GM23248 (cell line): ENCODE results near the gene PRIMPOL.

Experiments used
- EZH2 ChIP-seq: fragments of 200-600 bp; sonication (generic); IDR thresholded peaks from 2 replicates; pipeline ENCODE4 v1.6.1; 2018; ENCODE audit warnings: antibody characterized with exemption, mild to moderate bottlenecking; ENCODE audit not compliant: insufficient read depth, poor library complexity, severe bottlenecking
- EZH2phosphoT487 ChIP-seq: fragments of 200-600 bp; sonication (generic); IDR thresholded peaks from 2 replicates; pipeline ENCODE4 v1.6.1; 2018; ENCODE audit warnings: antibody characterized with exemption, moderate library complexity, mild to moderate bottlenecking, low read depth; ENCODE audit not compliant: insufficient read depth

DNA sequence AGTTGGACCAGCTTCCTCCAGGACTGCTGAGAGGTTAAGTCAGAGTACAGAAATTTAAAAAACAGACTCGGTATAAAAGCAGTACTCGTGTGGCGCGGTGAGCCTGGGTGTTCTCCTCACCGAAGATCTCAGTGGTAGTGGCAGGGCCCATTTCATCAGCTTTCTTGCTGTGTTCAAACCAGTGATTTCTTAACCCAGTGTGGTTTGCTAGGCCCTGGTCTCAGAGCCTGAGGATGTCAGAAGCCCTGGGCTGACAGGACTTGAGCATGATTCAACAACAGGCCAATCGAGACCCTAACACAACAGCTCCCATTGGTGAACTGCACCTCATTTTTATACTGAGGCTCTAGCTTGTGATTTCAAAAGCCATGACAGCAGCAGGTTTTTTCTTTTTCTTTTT is 23.2 kb downstream of the PRIMPOL start:
- no peak for TF ChIP-seq EZH2phosphoT487
- no peak for TF ChIP-seq EZH2
